Measurements from ENCODE around the gene ITGBL1. TPM values are rescaled to one million over a fixed set of nuclear protein-coding genes. Genes with fewer than 3 reads are reported as not detected.

Gene ITGBL1
- total RNA-seq, 2 experiments from 2014 or later: not detected

DNA sequence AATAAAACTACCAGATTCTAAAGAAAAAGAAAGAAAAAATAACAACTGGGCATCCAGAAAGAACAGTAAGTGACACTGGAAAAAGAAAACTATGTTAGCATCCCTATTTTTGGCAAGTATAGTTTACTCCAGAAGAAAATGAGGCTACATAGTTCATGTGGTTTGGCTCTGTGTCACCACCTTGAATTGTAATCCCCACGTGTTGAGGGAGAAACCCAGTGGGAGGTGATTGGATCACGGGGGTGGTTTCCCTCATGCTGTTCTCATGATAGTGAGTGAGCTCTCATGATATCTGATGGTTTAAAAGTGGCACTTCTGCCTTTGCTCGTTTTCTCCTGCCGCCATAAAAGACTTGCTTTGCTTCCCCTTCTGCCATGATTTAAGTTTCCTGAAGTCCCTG is 76.9 kb downstream of the ITGBL1 start:
- Histone ChIP-seq H3K4me3 (ENCODE audit: low read length) (no peak overlapping the region), H3K27ac (ENCODE audit: low read depth in 1 of 2, low read length in 2 of 2) (no peak overlapping the region), H3K36me3 (ENCODE audit: insufficient read depth, low read length) (no peaks in the 10 kb centered on the region), H3K9me3 (ENCODE audit: control insufficient read depth in 1 of 2, insufficient read depth in 1 of 2, low read length in 2 of 2) (no peaks in the 10 kb centered on the region), H3K4me1 (ENCODE audit: insufficient read depth, low read length) (no peaks in the 10 kb centered on the region), H3K27me3 (ENCODE audit: control insufficient read depth in 1 of 2, insufficient read depth in 2 of 2, low read length in 2 of 2) (no peaks in the 10 kb centered on the region)
- TF ChIP-seq, protein P1, sequence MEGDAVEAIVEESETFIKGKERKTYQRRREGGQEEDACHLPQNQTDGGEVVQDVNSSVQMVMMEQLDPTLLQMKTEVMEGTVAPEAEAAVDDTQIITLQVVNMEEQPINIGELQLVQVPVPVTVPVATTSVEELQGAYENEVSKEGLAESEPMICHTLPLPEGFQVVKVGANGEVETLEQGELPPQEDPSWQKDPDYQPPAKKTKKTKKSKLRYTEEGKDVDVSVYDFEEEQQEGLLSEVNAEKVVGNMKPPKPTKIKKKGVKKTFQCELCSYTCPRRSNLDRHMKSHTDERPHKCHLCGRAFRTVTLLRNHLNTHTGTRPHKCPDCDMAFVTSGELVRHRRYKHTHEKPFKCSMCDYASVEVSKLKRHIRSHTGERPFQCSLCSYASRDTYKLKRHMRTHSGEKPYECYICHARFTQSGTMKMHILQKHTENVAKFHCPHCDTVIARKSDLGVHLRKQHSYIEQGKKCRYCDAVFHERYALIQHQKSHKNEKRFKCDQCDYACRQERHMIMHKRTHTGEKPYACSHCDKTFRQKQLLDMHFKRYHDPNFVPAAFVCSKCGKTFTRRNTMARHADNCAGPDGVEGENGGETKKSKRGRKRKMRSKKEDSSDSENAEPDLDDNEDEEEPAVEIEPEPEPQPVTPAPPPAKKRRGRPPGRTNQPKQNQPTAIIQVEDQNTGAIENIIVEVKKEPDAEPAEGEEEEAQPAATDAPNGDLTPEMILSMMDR (IDR thresholded peaks at IDR 0.05): no peak
- ATAC-seq (ENCODE audit: poor library complexity) (no peak), DNase-seq (peak in 3 of 14 experiments; percentile 9 to 20 (median 10))
- ChIA-PET POLR2A (no interaction called here), CTCF (no interaction called here)
- Mint-ChIP-seq H3K4me3 (no peak overlapping the region), H3K4me1 (ENCODE audit: low read depth) (no peaks in the 10 kb centered on the region), H3K9me3 (no peaks in the 10 kb centered on the region), H3K36me3 (ENCODE audit: low read depth) (no peaks in the 10 kb centered on the region), H3K27me3 (no peaks in the 10 kb centered on the region), H3K27ac (no peak overlapping the region)
- intact Hi-C loops (cut with DNase I, micrococcal nuclease): no loop called here

DNA sequence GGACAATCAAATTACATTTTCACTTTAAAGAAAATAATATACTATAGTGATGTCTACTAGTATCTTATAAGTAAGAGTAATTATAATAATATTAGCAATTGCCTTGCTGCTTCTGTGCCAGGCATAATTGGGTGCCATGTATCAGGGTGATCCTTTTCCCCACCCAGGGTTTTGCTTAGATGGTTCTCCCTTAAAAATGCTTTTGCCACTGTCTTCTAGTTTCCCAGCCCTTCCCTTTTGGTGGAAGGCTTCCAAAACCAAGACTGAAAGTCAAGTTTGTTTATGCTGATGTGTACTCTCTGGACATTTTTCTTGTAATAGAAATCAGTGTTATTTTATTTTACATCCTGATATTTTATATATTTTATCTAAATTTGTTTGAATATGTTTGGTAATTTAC is 77.8 kb downstream of the ITGBL1 start:
- Mint-ChIP-seq H3K36me3 (ENCODE audit: low read depth) (no peaks in the 10 kb centered on the region), H3K27me3 (no peaks in the 10 kb centered on the region), H3K4me3 (no peak overlapping the region), H3K9me3 (no peaks in the 10 kb centered on the region), H3K27ac (no peak overlapping the region), H3K4me1 (ENCODE audit: low read depth) (no peaks in the 10 kb centered on the region)
- Histone ChIP-seq H3K27me3 (ENCODE audit: control insufficient read depth in 1 of 2, insufficient read depth in 2 of 2, low read length in 2 of 2) (no peaks in the 10 kb centered on the region), H3K4me1 (ENCODE audit: insufficient read depth, low read length) (no peaks in the 10 kb centered on the region), H3K9me3 (ENCODE audit: control insufficient read depth in 1 of 2, insufficient read depth in 1 of 2, low read length in 2 of 2) (no peaks in the 10 kb centered on the region), H3K27ac (ENCODE audit: low read depth in 1 of 2, low read length in 2 of 2) (no peak overlapping the region), H3K4me3 (ENCODE audit: low read length) (no peak overlapping the region), H3K36me3 (ENCODE audit: insufficient read depth, low read length) (no peaks in the 10 kb centered on the region)
- intact Hi-C loops (cut with DNase I, micrococcal nuclease): no loop called here
- no peak for ATAC-seq (ENCODE audit: poor library complexity)
- ChIA-PET POLR2A (no interaction called here), CTCF (no interaction called here)
- TF ChIP-seq, protein P1 (IDR thresholded peaks at IDR 0.05): no peak
- no peak for DNase-seq

DNA sequence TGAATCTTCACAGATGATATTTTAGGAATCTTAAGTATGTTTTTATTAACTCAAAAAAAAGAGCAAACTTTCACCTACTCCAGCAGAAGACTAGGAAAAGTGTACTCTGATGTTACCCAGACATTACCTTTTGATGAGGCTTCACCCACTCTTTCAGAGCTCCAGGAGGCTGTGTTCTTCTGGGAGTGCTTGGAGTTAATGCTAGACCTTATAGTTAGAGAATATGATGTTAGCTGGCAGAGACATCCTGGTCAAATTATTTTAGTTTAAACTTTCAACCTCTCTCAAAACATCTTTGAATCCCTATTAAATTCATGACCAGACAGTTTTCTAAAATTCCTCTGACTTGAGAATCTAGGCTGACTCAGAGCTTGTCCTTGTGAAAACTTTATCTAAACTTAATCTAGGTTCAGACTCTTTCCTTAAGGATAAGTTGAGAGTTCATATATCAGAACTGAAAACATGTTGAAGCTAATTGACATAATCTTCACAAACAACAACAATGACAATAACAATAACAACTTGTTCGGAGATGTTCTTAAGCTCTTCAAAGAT is 82.8 kb downstream of the ITGBL1 start:
- Mint-ChIP-seq H3K36me3 (ENCODE audit: low read depth) (no peaks in the 10 kb centered on the region), H3K27me3 (no peaks in the 10 kb centered on the region), H3K4me1 (ENCODE audit: low read depth) (no peaks in the 10 kb centered on the region), H3K9me3 (no peaks in the 10 kb centered on the region), H3K27ac (no peak overlapping the region), H3K4me3 (no peak overlapping the region)
- ChIA-PET POLR2A (no interaction called here), CTCF (no interaction called here)
- Histone ChIP-seq H3K27ac (ENCODE audit: low read depth in 1 of 2, low read length in 2 of 2) (no peak overlapping the region), H3K9me3 (ENCODE audit: control insufficient read depth in 1 of 2, insufficient read depth in 1 of 2, low read length in 2 of 2) (no peaks in the 10 kb centered on the region), H3K27me3 (ENCODE audit: control insufficient read depth in 1 of 2, insufficient read depth in 2 of 2, low read length in 2 of 2) (no peaks in the 10 kb centered on the region), H3K36me3 (ENCODE audit: insufficient read depth, low read length) (no peaks in the 10 kb centered on the region), H3K4me3 (ENCODE audit: low read length) (no peak overlapping the region), H3K4me1 (ENCODE audit: insufficient read depth, low read length) (no peaks in the 10 kb centered on the region)
- intact Hi-C loops (cut with DNase I, micrococcal nuclease): no loop called here
- TF ChIP-seq, protein P1 (IDR thresholded peaks at IDR 0.05): no peak
- DNase-seq (no peak), ATAC-seq (ENCODE audit: poor library complexity) (no peak)
